Measurements from ENCODE around the gene COPA.
A peak's percentile ranks its signal among the peaks of the same experiment; 100 is the strongest.

The COPA gene

GRCh38 chr1:160373696-160374095 lies 30.6 kb upstream of the COPA start:
- no peak for DNase-seq (ENCODE audit: low spot score)
- no peak overlapping the region for H3K4me3 ChIP-seq
- TF ChIP-seq, protein P1, sequence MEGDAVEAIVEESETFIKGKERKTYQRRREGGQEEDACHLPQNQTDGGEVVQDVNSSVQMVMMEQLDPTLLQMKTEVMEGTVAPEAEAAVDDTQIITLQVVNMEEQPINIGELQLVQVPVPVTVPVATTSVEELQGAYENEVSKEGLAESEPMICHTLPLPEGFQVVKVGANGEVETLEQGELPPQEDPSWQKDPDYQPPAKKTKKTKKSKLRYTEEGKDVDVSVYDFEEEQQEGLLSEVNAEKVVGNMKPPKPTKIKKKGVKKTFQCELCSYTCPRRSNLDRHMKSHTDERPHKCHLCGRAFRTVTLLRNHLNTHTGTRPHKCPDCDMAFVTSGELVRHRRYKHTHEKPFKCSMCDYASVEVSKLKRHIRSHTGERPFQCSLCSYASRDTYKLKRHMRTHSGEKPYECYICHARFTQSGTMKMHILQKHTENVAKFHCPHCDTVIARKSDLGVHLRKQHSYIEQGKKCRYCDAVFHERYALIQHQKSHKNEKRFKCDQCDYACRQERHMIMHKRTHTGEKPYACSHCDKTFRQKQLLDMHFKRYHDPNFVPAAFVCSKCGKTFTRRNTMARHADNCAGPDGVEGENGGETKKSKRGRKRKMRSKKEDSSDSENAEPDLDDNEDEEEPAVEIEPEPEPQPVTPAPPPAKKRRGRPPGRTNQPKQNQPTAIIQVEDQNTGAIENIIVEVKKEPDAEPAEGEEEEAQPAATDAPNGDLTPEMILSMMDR (IDR thresholded peaks at IDR 0.05), result no peak
- no peak overlapping the region for H3K27ac ChIP-seq

- H3K4me3 ChIP-seq, result no peak overlapping the region
- no peak for DNase-seq (ENCODE audit: low spot score)
- TF ChIP-seq, protein P1 (IDR thresholded peaks at IDR 0.05), result no peak
- H3K27ac ChIP-seq, result no peak overlapping the region
Measured at GRCh38 chr1:160371756-160372155, 28.7 kb upstream of the COPA start.

DNA sequence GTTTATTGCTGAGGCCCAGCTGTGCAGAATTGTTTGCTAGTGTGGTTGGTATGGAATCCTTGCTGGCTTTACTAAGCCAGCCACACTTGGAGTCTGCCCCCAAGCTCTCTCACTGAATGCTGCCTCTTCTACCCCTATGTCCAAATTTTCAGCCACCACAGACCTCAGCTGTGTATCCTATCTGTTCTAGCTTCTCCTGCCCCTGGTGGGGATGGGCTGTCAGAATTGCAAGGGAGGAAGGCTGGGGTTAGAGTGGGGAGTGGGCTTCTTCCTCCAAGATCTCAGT lies 28.2 kb upstream of the COPA start:
- no peak overlapping the region for H3K4me3 ChIP-seq
- no peak for DNase-seq (ENCODE audit: low spot score)
- TF ChIP-seq, protein P1 (IDR thresholded peaks at IDR 0.05), result no peak
- H3K27ac ChIP-seq, result no peak overlapping the region

GRCh38 chr1:160370561-160371345 lies 27.7 kb upstream of the COPA start:
- no peak overlapping the region for H3K27ac ChIP-seq
- DNase-seq (ENCODE audit: low spot score), result peak; percentile 54
- TF ChIP-seq, protein P1 (IDR thresholded peaks at IDR 0.05), result no peak
- H3K4me3 ChIP-seq, result no peak overlapping the region

- Histone ChIP-seq H3K27ac (no peak overlapping the region), H3K4me3 (no peak overlapping the region)
- no peak for DNase-seq (ENCODE audit: low spot score)
- TF ChIP-seq, protein P1 (IDR thresholded peaks at IDR 0.05), result no peak
Measured at GRCh38 chr1:160369087-160369486, 26.0 kb upstream of the COPA start.

DNA sequence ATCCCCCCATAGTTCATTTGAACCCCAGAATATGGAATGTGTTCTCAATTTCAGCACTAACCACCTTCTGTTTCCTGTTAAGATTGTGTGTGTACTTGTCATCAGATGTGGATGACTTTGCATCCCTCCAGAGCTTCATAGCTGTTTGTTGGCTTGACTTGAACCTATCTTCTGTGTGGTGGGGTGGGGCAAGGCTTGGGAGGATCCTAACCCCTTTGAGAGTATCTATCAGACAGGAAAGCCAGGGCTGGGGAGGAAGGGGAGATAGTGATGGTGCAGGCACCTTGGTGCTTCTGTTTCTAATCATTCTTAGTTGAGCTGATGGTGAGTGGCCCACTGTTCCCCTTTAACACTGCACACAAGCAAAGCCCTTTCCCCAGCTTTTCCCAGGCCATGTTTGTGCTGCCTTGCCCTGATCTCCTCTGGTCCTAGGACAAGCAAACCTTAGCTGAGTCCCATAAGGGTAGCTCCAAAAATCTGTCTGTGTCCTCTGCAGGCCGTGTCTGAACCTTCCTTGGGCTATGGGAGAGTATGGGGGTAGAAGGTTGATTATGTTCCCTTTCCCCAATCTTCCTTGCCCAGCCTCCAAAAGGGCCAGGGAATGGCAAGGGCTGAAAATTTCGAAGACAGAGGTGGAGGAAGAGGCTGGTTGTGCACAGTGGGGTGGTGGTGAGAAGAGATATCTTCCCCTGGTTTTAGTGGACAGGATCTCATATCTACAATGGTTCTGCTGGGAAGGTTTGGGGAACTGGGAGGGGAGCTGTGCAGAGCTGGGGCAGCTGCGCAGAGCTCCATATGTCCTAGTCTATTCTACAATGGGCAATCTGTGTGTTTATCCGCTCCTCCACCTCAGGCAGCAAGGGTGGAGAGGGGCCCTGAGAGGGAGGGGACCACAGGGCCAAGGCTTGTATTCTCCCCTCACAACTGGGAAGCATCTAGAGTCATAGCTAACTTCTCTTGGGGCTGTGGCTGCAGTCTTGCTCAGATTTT lies 25.2 kb upstream of the COPA start:
- TF ChIP-seq, protein P1 (IDR thresholded peaks at IDR 0.05), result no peak
- DNase-seq (ENCODE audit: low spot score), result no peak
- Histone ChIP-seq H3K4me3 (no peak overlapping the region), H3K27ac (no peak overlapping the region)

All from coronary artery (tissue), 2 donors.